Kidney epithelial cell (primary cell): ENCODE results near the gene CDCA3. TPM values are rescaled to one million over a fixed set of nuclear protein-coding genes. Genes with fewer than 3 reads are reported as not detected.

Experiments used
- DNase-seq: peaks from one replicate; pipeline ENCODE4 v3.0.0-alpha.2; 2010; ENCODE audit warnings: low read depth
- H3K27me3 ChIP-seq: 2 replicates; pipeline ENCODE4 v1.6.0; 2011; ENCODE audit warnings: low read length; ENCODE audit not compliant: control insufficient read depth, insufficient read depth
- H3K36me3 ChIP-seq: 2 replicates; pipeline ENCODE4 v1.5.1; 2011; ENCODE audit warnings: low read length; ENCODE audit not compliant: control insufficient read depth, insufficient read depth
- H3K4me3 ChIP-seq: 2 replicates; pipeline ENCODE4 v1.5.1; 2011; ENCODE audit warnings: low read depth, mild to moderate bottlenecking, control low read depth, low read length
- total RNA-seq: library from RNA; depleted of rRNA; stranded (reverse); fragments of >200 nt; gene quantifications from 2 replicates; pipeline ENCODE4 v1.2.3, GENCODE V29; 2015
- TF ChIP-seq, protein P1 (sequence below): IDR thresholded peaks from 2 replicates; pipeline ENCODE4 v1.5.1; 2011; ENCODE audit warnings: mild to moderate bottlenecking, moderate library complexity, low read length, control low read depth, inconsistent platforms; ENCODE audit not compliant: insufficient read depth, poor library complexity, severe bottlenecking

Gene CDCA3
- total RNA-seq, 1 donor from 2014 or later: 8.3 TPM

DNA sequence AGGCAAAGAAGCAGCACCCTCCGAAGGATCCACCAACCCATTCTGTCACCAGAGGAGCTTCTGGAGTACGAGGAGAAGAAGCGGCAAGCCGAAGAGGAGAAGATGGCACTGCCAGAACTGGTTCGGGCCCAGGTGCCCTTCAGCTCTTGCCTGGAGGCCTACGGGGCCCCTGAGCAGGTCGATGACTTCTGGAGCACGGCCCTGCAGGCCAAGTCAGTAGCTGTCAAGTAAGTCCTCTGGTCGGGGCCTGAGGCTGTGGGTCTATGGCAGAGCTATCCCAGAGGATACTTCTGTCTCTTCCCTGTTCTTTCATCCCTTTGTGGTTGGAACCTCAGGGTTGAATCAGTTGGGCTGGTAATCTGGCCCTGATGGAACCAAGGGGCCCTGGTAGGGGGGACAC lies 10.3 kb upstream of the CDCA3 start:
- no peak overlapping the region for H3K4me3 ChIP-seq
- TF ChIP-seq, protein P1, sequence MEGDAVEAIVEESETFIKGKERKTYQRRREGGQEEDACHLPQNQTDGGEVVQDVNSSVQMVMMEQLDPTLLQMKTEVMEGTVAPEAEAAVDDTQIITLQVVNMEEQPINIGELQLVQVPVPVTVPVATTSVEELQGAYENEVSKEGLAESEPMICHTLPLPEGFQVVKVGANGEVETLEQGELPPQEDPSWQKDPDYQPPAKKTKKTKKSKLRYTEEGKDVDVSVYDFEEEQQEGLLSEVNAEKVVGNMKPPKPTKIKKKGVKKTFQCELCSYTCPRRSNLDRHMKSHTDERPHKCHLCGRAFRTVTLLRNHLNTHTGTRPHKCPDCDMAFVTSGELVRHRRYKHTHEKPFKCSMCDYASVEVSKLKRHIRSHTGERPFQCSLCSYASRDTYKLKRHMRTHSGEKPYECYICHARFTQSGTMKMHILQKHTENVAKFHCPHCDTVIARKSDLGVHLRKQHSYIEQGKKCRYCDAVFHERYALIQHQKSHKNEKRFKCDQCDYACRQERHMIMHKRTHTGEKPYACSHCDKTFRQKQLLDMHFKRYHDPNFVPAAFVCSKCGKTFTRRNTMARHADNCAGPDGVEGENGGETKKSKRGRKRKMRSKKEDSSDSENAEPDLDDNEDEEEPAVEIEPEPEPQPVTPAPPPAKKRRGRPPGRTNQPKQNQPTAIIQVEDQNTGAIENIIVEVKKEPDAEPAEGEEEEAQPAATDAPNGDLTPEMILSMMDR: no peak
- no peak for DNase-seq
- H3K36me3 ChIP-seq: peaks cover 11% of the 10 kb centered on the region
- H3K27me3 ChIP-seq: no peaks in the 10 kb centered on the region

DNA sequence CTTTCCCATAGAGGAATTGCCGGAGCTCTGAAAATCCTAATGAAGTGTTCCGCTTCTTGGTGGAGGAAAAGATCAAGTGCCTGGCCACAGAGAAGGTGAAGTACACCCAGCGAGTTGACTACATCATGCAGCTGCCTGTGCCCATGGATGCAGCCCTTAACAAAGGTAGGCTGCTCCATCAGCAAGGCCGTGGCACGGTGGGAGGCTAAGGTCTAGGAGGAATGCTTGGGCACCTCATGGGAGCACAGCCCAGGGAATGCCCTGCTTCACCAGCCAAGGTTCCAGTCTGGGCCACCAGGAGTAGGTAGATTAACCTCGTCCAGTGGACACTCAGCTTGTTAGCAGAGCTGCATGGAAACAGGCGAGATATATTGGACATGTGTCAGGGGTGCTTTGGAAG lies 9.9 kb upstream of the CDCA3 start:
- no peak overlapping the region for H3K4me3 ChIP-seq
- TF ChIP-seq, protein P1: no peak
- peaks cover 11% of the 10 kb centered on the region for H3K36me3 ChIP-seq
- no peak for DNase-seq
- H3K27me3 ChIP-seq: no peaks in the 10 kb centered on the region

DNA sequence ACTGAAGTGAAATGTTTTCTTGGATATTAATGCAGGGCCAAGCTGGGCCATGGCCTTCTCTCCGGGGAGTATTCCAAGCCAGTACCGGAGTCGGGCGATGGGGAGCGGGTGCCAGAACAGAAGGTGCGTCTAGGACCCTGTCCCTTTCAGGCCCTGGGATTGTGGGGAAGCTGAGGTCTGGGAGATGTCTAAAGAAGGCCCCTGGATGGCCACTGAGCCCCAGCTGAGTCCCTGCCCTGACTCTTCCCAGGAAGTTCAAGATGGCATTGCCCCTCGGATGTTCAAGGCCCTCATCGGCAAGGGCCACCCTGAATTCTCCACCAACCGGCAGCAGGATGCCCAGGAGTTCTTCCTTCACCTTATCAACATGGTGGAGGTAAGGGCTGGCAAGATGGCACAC lies 9.0 kb upstream of the CDCA3 start:
- no peak overlapping the region for H3K4me3 ChIP-seq
- peaks cover 11% of the 10 kb centered on the region for H3K36me3 ChIP-seq
- no peak for DNase-seq
- H3K27me3 ChIP-seq: no peaks in the 10 kb centered on the region
- TF ChIP-seq, protein P1: no peak

DNA sequence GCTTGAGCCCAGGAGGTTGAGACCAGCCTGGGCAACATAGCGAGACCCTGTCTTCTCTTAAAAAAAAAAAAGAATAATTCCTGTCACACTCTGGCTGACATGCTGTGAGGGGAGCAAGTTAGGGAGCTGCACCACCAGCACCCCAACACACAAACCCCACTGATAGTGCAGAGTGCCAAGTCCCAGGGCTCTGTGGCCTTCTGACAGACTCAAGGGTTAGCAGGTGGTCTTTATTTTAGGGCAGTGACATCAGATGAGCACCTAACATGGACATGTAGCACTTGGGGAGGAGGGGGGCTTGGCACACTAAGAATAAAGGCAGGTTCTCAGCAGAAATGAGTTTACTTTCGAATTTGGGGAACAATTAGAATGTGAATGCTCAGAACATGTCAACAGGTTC lies 7.7 kb upstream of the CDCA3 start:
- no peak for DNase-seq
- Histone ChIP-seq H3K36me3 (peaks cover 9% of the 10 kb centered on the region), H3K27me3 (no peaks in the 10 kb centered on the region), H3K4me3 (no peak overlapping the region)
- TF ChIP-seq, protein P1: no peak

DNA sequence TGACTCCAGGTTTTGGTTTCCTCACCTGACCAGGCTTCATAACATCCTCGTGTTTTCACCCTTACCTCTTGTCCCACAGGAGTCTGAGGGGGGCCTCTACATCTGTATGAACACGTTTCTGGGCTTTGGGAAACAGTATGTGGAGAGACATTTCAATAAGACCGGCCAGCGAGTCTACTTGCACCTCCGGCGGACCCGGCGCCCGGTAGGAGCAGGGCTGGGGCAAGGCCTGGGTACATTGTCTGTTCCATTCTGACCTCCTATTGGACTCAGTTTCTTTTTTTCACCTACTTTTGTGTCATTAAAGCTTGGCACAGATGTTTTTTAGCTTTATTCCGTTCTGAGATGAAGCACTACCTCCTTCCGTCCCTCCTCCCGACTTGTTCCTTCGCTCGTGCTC lies 4.2 kb upstream of the CDCA3 start:
- TF ChIP-seq, protein P1: no peak
- no peak overlapping the region for H3K4me3 ChIP-seq
- no peaks in the 10 kb centered on the region for H3K27me3 ChIP-seq
- DNase-seq: no peak
- H3K36me3 ChIP-seq: peaks cover 4% of the 10 kb centered on the region

DNA sequence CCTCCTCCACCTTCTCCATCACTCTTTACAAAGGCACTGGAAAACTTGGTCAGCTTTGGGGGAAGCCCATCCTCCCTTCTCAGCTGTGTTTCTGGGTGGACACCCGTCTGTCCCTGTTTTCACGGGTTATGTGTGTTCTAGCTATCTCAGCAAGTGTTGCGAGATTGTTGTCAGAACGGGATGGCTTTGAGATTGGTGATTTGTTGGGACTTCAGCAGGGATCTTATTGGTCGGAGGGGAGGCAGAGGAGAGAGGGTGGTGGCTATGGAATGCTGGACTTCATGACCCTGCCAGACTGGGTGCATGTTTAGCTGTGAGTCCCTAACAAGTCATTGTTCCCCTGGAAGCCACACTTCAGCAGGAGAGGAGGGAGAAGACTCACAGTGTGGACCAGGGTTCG lies 3.0 kb upstream of the CDCA3 start:
- no peak overlapping the region for H3K4me3 ChIP-seq
- no peaks in the 10 kb centered on the region for H3K27me3 ChIP-seq
- peaks cover 3% of the 10 kb centered on the region for H3K36me3 ChIP-seq
- TF ChIP-seq, protein P1: no peak
- DNase-seq: no peak
